Stimulated activated CD4-positive, alpha-beta T cell treated with anti-CD3 and anti-CD28 coated beads, Interleukin-4, amount 100 ng/mL, for 4 hours (primary cell): ENCODE data around the gene ASPSCR1.
"Not testable (repeated sequence)": the region's sequence is repeated elsewhere in the genome, so short reads cannot be mapped to it uniquely, and the experiment has no call there.

Experiments used
- DNase-seq, 2 experiments: peaks; one replicate each; pipeline ENCODE4 v3.0.0-alpha.2; 2020

The ASPSCR1 gene

DNA sequence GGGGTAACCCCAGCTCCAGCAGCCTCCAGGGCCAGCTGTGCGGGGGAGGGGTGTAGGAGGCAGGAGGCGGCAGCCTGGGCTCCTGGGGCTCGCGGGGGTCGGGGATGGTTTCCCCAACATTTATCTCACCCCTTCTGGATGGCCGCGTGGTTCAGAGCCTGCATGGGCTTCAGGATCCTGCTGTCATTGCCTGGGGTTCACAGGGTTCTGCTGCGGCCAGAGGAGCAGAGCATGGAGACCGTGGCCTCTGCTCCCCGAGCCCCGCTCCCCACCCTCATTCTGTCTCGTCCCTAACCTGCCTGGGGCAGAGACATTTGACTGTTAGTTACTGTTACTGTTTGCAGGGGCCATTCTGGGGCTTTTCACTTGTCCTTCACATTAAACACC, 35.3 kb upstream of the ASPSCR1 start:
- DNase-seq, result no peak

DNA sequence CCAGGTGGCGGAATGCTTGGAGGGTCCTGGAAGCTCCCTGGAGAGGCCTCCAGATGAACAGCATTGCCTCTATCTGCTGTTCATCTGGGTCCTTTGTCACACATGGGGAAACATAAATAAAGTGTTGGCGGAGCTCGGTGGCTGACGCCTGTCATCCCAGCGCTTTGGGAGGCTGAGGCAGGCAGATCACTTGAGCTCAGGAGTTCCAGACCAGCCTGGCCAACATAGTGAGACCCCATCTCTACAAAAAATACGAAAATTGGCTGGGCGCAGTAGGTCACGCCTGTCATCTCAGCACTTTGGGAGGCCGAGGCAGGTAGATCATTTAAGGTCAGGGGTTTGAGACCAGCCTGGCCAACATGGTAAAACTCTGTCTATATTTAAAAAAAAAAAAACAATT, 32.6 kb upstream of the ASPSCR1 start:
- DNase-seq, result no peak

DNA sequence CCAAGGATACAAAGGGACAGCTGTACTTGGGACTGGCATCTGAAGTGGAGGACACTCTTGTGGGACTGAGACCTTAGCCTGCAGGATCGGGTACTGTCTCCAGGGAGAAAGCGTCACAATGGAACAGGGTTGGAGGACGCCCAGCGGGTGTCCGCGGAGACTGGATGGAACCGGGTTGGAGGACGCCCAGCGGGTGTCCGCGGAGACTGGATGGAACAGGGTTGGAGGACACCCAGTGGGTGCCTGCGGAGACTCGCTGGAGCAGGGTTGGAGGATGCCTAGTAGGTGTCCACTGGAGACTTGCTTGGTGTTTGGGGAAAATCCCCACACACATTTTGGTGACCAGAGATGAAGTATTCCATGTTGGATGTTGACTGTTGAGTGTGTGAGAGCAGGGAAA, 30.2 kb upstream of the ASPSCR1 start, which contains the start of gene MYADML2:
Gene MYADML2, minus strand, starts transcription at position 45 of the 400 bp plus-strand sequence. CDS start 5,492 bp downstream, outside the sequence.
- DNase-seq, result no peak

DNA sequence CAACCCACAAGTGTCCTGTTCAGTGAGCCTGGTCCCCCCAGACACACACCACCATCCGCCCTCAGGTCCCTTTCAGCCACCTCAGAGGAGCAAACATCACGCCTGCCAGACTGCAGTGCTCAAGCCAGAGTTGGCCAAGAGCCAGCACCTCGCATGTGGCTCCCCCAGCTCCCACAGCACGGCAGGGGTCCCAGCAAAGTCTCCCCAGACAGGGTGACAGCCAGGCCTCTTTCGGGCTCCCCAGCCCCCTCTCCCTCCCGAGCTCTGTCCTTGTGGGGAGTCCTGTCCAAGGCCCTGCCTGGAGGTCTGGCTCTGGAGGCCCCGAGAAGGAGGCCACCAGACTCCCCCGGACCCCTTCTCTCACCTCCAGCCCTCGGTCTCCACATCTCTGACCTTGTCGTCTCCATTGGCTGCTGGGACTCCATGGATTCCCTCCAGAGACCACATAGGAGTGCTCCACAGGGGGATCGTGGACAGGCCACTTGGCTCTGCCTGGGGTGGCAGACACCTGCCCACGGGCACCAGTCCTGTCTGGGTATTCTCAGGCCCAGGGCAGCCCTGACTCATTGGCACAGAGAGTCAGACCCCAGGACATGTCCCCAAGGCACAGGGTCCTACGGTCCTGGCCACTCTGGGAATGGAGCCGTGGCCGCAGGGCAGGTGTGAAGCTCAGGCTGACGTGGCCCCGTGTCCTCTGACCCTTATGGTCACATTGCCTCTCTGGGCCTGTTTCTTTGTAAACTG, 28.6 kb upstream of the ASPSCR1 start:
- DNase-seq, result no peak

DNA sequence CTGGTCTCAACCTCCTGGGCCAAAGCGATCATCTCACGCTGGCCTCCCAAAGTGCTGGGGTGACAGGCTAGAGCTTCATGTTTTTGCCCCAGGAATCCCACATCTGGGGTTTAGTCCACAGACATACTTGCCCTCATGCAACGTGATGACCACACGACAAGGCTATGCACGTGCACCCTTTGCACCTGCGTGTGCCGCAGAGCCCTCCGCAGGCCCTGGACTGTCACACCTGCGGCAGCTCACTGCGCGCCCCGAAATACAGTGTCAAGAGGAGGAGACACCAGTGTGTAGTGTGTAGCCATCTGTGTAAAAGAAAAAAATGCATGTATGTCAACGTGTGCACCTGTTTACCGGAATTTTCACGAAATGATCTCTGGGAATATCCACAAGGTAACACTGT, 26.9 kb upstream of the ASPSCR1 start:
- DNase-seq, result no peak

DNA sequence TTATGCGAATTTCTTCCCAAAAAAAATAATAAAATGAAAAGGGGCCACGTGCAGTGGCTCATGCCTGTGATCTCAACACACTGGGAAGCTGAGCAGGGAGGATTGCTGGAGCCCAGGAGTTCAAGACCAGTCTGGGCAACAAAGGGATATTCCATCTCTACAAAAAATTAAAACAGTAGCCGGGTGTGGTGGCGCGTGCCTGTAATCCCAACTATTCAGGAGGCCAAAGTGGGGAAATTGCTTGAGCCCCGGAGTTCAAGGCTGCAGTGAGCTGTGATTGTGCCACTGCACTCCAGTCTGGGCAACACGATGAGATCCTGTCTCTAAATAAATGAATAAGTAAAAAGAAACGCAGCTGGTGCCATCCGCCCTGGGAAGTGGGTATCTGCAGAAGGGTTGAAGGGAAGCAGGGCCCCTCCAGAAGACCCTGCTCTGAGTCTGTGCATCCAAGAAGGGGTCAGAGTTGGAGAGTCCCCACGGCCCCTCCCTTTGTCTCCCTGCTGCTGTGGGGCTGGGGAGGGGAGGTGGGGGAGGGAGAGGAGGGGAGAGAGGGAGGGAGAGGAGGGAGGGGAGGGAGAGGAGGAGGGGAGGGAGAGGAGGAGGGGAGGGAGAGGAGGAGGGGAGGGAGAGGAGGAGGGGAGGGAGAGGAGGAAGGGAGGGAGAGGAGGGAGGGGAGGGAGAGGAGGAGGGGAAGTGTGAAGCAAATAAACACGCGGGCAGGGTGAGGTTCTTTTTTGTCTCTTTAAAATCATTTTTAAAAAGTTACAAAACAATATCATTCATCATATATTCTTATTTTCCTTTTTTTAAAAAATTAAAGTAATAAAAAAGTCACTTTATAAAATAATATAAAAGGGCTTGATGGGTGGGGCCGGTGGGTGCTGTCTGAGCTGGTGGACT, 25.4 kb upstream of the ASPSCR1 start:
- DNase-seq, result no peak

DNA sequence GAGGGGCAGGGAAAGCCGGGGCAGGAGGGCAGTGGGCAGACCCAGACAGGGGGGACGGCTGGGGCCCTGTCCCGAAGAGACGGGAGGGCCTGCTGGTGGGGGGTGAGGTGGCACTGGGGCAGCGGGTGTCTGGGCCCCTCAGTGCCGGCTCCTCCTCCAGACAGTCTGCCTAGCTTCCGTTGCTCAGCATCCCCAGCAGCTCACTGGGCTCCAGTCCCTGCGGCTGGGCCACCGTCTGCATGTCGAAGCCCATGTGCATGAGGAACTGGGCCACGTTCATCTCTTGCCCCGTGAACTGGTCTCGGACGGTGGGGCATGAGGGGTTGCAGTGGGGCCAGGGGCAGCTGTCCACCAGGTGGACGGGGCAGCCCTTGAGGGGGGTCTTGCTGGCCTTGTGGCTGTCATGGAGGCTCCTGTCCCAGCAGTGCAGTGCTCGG, 24.6 kb upstream of the ASPSCR1 start:
- DNase-seq, result no peak

DNA sequence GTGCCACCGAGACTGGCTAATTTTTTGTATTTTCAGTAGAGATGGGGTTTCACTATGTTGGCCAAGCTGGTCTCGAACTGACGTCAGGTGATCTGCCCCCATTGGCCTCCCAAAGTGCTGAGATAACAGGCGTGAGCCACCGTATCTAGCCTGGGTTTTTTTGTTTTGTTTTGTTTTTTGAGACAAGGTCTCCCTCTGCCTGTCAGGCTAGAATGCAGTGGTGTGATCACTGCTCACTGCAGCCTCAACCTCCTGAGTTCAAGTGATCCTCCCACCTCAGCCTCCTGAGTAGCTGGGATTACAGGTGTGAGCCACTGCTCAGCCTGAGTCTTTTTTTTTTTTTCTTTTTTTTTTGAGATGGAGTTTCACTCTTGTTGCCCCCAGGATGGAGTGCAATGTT, 24.0 kb upstream of the ASPSCR1 start:
- not testable (repeated sequence) for DNase-seq

DNA sequence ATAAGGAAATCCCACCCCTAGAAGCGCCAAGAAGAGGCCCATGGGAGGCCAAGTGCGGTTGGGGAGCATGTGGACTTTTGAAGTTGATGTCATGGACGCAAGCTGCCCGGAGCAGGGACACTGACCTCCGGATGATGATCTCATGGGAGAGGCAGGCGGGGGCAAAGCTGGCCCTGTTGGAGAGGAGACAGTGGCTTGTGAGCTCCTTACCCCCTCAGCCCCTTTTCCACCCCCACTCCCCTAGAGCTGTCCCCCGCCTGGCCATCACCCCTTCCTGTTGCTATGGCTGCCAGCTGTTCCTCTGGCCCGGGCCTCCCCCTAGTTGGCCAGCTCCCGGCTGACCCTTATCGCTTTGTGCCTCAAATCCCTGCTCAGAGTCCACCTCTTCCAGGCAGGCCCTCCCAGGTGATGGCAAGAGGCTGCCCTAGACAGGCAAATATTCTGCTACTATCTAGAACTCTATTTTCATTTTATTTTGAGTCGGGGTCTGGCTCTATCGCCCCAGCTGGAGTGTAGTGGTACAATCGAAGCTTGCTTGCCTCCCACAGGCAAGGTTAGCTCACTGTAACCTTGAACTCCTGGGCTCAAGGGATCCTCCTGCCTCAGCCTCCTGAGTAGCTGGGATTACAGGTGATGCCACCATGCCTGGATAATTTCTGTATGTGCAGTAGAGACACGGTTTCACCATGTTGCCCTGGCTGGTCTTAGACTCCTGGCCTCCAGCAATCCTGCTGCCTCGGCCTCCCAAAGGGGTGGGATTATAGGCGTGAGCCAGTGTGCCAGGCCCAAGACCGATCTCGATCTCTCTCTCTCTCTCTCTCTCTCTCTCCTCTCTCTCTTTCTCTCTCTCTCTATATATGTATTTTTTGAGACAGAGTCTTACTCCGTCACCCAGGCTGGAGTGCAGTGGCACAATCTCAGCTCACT, 23.0 kb upstream of the ASPSCR1 start:
- no peak for DNase-seq

DNA sequence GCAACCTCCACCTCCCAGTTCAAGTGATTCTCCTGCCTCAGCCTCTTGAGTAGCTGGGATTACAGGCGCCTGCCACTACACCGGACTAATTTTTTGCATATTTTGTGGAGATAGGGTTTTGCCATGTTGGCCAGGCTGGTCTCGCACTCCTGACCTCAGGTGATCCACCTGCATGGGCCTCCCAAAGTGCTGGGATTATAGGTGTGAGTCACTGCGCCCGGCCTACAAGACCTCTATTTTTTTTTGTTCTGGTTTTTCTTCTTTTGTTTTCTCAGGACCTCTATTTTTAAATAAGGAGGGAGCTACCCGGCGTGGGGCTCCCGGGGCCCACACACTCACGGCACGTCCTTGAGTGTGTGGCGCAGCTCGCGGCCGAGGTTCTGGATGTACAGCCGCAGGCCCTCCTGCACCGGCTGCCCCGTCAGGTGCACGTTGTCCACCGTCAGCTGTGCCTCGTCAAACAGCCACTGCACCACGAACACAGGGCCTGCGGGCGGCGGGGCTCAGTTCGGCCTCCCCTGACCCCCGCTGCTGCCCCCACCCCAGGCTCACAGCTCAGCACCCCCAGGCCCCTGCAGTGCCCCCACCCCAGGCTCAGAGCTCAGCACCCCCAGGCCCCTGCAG, 22.3 kb upstream of the ASPSCR1 start:
- DNase-seq, result no peak

DNA sequence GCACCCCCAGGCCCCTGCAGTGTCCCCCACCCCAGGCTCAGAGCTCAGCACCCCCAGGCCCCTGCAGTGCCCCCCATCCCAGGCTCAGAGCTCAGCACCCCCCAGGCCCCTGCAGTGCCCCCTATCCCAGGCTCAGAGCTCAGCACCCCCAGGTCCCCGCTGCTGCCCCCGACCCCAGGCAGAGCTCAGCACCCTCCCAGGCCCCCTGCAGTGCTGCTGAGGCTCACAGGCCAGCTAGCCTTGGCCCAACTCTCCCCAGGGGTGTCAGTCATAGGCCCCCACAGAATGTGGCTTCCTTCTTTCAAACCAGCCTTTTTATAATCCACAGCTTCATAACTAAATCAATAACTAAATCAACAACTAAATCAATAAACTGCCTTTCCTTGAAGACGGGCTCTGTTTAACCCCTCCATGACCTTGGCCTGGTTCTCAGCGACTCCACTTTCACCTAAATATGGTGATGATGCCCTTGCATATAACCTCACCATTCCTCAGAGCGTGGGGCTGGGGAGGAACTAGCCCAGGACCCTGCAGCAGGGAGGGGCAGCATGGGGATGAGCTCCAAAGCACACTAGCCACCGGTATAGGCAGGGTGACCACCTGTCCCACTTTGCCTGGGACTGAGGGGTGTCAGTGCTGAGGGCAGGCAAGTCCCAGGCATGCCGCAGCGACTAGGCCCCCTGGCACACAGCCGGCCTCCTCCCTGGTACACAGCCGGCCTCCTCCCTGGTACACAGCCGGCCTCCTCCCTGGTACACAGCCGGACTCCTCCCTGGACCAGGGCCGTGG, 21.5 kb upstream of the ASPSCR1 start:
- no peak for DNase-seq

DNA sequence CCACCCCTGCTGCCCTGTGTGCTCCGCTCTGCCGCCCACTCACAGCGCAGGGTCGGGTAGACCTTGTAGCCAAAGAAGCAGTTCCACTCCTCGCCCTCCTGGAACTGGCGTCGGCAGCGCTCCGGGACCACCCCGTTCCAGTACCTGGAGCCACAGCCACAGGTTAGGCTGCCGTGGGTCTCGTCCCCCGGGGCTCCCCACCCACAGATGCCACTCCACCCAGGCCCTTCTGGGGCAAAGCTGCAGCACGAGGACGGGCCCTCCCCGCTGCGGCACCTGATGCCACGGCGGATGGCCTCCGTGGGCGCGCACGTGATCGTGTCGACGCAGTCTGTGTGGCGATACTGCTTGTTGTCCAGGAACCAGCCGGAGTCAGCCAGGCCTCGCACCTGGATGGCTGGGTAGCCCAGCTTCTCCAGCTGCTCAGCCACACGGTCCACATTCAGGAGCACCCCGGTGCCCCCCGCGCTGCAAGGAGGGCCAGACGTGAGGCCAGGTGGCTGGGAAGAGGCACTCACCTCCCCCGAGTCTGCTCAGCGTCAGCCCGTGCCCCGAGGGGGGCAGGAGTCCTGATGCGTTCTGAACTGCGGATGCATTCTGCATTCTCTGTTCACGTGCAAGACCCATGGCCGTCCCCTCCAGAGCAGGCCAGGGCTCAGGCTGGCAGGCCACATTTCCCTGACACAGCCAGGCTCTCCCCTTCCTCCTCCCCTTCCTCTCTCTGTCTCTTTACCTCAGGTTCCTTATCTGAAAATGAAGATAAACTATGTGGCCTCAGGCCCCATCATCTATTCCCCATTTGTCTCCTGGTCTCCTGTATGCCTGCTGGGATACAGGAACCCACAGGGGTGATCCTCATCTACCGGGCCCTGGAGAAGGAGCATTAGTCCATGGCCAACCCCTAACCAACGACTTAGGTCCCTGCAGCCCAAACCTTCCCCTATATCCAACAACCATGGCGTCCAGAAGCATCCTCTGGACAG, 20.5 kb upstream of the ASPSCR1 start:
- DNase-seq, result no peak

DNA sequence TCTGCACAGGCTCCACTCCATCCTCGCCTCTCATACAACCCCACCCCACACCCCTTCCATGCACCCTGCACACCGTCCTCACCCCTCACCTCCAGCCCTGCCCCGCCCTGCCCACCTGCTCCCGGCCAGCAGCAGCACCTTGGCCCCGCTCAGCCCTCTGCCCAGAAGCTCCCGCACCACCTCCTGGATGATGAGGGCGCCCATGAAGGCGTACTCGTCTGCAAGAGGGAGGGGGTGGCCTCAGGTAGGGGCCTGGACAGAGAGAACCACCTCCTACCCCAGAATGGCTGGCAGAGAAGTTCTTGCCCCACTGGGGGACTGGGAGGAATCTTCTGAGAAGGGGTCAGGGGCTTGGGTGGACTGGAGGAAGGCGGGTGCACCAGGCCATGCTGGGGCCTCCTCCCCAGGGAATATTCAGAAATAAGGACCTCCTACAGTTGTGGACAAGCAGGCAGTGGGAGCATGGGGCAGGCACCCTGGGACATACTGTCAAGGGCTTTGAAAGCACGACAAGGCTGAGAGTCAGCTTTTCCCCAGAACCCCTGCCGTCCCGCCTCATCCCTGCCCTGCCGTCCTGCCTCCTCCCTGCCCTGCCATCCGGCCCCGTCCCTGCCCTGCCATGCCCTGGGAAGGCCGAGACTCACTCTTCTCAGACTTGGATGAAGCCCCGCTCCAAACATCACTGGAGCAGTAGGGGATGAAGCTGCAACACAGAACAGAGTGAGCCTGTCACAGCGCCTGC, 19.6 kb upstream of the ASPSCR1 start:
- no peak for DNase-seq

DNA sequence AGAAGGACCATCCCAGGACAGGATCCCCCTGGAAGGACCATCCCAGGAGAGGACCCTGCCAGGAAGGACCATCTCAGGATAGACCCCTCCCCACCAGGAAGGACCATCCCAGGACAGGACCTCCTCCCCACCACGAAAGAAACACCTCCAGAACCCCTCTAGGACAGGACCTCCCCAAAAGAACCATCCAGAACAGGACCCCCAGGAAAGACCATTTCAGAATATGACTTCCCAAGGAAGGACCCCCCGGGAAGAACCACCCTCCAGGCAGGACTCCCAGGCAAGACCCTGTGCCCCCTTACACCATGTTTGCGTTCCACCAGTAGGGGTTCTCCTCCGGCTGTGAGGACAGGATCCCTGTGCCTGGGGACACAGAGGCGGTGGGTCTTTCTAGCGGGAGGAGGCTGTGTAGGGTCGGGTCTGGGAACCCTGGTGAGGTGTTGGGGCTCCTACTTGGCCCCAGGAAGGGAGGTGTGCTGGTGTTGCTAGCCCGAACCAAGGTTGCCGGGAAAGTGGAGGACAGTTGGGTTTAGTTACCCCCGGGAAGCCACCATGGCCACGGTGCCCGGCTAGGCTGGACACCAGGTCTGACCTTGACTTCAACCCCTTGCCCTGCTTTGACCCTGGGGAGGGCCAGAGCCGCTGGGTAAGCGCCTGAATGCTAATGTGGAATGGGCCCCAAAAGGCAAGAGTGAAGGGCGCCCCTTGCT, 18.6 kb upstream of the ASPSCR1 start:
- no peak for DNase-seq

DNA sequence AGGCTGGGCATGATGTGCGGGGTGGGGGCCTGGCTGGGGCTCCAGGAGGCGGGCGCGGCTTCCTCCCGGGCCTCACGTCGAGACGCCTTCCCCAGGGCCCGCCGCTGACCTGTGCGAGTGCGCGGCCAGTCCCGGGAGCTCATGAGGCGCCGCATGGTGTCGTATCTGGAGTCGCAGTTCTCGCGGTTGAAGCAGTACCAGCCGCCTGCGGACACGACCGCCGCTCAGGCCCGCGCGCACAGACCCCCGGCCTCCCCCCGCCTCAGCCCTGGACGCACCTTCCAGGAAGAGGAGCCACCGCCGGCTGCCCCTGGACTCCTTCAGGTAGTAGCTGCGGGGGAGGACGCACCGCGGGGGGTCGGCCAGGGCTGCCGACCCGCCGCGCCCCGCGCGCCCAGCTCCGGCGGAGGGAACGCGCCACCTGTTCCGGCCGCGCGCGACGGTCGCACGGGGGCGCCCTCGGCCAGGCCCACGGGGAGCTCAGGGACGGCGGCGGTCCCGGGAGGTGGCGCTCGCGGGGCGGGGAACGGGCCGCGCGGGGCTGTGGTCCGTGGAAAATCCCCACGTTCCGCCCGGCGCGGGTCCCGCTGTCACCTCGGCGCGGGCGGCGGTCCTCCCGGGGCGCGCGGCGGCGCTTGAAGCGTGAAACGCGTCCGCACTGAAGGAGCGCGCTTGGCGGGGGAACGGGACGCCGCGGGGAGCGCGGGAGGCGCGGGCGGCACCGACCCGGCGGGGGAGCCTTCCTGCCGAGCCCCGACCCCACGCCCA, 17.9 kb upstream of the ASPSCR1 start:
- DNase-seq, result peak; percentile 75 to 86

DNA sequence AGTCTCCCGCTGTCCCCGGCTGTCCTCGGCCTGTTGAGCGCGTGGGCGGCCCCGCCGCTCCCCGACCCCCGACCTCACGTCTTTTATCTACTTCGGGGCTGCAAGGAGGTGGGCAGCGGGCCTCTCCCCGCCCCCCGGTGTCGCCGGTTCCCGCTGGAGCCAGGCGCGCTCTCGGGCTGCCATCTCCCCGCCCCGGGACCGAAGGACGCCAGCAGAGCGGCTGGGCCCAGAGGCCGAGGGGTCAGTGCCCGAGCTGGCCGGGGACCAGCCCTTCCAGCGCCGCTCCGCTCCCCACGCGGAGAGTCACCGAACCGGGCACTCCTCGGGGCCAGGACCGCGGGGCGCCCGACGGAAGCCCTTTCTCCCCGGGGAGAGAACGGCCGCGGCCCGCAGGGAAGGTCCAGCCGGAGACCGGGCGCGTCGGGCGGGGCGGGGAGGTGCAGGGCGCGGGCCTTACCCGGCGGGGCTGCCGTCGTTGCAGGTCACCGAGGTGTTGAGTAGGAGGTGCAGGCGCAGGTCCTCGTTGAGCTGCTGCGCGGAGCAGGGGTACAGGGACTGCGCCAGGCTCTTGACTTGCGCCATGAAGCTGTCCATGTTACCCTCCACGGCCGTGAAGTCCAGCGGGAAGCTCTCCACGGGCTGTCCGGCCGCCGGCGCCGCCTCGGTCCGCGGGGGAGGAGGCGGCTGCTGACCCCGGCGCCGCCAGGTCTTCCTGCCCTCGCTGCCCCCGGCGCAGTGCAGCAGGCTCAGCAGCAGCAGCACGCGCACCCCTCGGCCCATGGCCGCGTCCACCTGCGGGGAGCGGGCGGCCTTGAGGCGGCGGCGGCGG, 17.1 kb upstream of the ASPSCR1 start:
- no peak for DNase-seq

DNA sequence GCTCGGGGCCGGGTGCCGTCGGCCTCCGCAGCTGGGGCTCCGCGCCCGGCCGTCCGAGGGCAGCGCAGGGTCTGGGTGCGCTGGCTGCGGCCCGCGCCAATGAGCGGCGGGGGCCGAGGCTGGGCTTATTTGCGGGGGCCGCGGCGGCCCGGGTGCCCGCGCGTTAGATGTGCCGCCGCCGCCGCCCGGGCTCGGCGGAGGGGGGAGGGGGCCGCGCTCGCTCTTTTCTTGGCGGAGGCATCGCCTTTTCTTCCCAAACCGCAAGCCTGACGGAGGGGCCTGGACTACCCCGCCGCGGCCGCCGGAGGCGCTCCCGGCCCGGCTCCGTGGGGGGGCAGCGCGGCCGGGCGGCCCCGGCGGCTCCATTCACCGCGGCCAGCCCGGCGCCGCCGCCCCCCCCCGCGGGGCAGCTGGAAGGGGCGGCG, 16.3 kb upstream of the ASPSCR1 start, which contains the start of gene NOTUM:
Gene NOTUM, minus strand, starts transcription at position 101 of the 425 bp plus-strand sequence. CDS start 278 bp downstream, outside the sequence.
- no peak for DNase-seq
